ENCODE data around the gene YY1.
A peak's percentile ranks its signal among the peaks of the same experiment; 100 is the strongest.
"Not testable (repeated sequence)": the region's sequence is repeated elsewhere in the genome, so short reads cannot be mapped to it uniquely, and the experiment has no call there.

YY1 gene

DNA sequence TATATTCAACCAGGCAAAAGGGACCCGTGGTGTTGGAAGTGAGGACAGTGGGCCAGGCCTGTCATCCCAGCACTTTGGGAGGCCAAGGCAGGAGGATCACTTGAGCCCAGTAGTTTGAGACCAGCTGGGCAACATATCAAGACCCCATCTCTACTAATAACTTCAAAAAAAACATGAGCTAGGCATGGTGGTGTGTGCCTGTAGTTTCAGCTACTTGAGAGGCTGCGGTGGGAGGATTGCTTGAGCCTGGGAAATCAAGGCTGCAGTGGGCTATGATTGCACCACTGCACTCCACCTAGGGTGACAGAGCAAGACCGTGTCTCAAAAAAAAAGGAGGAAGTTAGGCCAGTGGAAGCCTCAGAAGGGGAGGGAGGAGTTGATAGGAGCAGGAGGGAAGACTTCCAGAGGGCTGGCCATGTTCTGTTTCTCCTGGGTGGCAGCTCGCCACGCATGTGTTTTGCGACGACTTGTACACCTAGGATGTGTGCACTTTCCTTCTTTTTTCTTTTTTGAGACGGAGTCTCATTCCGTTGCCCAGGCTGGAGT is 57.2 kb downstream of the YY1 start:
- DNase-seq (ENCODE audit: low spot score) = no peak

DNA sequence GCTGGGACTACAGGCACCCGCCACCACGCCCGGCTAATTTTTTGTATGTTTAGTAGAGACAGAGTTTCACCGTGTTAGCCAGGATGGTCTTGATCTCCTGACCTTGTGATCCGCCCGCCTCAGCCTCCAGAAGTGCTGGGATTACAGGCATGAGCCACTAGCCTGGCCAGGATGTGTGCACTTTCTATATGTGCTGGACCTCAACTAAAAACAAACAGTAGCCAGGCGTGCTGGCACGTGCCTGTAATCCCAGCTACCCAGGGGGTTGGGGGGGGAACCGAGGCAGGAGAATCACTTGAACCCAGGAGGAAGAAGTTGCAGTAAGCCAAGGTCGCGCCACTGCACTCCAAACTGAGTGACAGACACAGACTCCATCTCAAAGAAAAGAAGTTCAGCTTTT is 57.8 kb downstream of the YY1 start:
- DNase-seq (ENCODE audit: low spot score) = not testable (repeated sequence)

DNA sequence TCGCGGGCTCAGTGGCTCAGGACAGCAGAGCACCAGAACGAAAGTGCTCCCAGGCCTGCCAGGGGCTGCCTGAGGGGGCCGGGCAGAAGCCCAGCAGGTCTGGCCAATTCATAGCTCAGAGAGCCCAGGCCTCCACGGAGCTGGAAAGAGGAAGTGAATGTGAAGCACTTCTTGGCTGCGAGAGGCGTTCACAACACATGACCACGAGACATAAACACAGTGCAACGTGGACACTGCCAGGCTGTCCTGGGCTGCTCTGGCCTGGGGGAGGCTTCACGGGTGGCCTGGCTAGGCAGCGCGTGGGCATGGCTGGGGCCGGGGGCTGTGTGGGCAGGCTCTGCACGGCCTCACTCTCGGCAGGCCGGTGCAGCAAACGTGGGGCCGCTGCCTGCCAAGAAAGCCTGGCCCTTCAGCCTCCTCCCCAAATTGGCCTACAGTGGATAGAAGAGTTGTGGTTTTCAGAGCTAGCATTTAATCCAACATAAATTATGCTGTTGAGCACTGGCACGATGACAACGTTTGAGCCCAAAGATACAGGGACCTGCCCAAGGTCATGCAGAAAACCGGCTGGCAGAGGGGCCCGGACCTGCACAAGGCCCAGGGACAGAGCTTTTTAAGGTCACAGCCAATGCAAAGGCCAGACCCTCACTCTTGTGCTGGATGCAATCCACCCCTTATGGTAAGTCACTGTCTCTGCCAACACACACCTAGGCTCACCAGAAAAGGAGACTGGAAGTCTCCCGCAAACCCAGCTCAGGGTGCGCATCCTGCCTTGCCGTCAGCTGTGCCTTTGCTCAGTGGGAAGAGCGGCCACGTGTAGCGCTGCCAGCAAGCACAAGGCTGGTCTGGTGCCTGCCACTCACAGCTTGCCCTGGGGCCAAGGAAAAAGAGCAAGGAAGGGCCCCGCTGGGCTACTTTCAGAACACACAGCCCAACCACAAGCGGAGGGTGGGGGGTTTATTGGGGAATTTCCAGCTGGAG is 58.7 kb downstream of the YY1 start:
- DNase-seq (ENCODE audit: low spot score) = no peak

DNA sequence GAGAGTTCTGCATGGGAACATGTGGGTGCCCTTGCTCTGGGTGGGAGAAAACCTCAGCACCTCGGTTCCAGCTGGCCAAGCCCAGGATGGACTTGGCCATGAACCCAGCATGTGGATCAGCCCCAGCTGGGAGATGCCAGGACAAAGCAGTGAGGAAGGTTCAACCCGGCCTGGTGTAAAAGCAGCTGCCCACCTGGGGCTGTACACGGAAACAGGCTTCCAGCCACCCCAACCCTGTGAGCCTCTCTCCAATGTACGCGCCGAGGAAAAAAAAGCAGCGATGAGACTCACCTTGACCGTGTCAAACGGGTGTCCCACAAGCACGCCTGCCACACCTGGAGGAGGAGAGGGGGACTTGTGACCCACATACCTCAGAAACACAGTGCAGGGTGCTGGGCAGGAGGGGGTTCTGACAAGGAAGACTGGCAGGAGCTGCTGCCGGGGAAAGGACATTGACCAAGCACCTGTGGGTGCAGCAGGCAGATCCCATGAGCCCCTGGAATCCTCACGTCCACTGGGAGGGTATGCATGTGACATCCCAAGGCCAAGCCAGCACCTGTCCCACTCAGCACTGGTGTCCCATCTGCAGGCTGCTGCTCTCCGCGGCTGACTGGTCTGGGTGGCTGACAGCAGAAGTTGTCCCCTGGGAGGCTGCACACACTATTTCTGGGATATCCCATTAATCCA is 59.8 kb downstream of the YY1 start:
- no peak for DNase-seq (ENCODE audit: low spot score)

DNA sequence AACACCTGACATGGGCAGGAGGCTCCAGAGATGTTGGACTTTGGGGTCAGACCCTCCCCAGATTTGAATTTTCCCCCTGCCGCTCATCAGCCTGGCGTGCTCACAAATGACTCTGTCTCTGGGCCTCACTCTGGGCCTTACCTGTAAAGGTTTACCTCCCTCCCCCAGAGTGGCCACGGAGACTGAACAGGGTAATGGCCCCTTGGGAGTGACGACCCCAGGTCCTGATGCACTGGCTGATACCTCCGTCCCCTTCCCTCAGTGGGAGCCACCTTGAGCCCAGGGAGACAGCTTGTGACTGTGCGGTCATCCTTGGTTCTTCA is 60.3 kb downstream of the YY1 start:
- DNase-seq (ENCODE audit: low spot score) = no peak

DNA sequence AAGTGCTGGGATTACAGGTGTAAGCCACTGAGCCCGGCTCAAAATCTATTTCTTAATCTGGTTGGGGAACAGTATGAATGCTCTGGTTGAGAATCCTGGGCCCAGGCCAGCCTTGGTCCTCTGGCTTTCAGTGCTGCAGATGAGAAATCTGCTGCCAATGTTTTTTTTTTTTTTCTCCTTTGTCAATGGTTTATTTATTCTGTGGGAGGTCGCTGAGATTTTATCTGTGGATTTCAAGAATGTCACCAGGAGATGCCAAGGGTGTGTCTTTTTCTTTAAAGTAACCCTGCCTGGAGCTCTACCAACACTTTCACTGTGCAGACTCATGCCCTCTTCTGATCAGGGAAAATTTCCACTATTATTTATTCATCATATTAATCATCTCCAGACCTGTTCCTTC is 63.7 kb downstream of the YY1 start:
- DNase-seq (ENCODE audit: low spot score) = no peak

DNA sequence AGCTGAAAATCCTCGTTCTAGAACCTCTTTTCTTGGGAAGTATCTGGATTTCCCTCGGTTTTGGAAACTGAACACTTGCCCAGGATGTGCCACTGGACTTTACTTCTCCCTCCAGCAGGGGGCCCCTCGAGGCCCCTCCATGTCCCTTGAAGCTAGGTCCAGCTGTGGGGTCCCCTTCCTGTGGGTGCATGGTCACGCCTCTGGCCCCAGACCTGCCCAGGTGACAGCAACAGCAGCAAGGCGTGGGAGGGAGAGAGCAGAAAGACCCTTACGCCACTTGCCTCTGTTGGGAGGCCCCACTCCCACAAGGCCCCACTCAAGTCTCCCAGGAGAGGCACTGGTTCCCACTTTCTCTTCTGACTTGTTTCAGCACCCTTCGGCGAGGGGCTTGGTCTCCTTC is 64.2 kb downstream of the YY1 start:
- DNase-seq (ENCODE audit: low spot score) = peak; percentile 48

DNA sequence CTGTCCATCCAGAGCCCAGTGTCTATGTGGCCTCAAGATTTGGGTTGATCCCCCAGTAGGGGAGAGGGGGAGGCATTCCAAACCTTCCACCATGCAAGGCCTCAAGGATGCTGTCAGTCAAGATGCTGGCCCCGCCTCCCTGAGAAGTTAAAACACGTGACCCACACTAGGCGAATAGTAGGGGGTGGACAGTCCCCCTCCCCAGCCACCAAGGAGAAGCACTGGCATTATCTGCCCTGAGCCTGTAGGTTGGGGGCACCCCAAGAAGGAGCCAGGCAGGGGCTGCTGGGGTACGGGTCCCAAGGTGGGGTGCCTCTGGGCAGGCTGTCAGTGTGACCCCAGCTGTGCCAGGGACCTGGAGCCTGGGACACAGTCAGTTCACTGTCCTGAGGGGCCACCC is 65.0 kb downstream of the YY1 start:
- no peak for DNase-seq (ENCODE audit: low spot score)

DNA sequence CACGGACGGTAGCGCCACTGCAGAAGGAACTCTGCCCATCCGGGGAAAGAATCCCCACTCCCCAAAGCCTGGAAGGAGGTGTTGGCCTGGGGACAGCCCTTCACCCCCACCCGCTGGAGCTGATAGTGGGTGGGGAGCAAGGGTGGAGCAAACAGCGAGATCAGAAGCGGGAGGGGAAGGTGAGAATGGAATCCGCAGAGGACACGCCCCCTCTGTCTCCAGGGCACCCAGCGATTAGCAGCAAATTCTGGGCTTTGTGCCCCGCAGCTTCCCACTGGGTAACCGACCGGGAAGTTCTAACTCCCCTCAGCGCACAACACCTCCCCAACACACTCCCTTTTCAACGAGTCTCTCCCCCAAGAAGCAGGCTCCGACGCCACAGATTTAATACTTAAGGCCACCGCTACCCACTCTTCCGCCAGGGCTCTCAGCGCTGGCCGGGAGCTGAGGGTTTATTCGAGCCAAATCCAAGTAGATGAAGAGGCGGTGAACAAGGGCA is 65.9 kb downstream of the YY1 start:
- no peak for DNase-seq (ENCODE audit: low spot score)

DNA sequence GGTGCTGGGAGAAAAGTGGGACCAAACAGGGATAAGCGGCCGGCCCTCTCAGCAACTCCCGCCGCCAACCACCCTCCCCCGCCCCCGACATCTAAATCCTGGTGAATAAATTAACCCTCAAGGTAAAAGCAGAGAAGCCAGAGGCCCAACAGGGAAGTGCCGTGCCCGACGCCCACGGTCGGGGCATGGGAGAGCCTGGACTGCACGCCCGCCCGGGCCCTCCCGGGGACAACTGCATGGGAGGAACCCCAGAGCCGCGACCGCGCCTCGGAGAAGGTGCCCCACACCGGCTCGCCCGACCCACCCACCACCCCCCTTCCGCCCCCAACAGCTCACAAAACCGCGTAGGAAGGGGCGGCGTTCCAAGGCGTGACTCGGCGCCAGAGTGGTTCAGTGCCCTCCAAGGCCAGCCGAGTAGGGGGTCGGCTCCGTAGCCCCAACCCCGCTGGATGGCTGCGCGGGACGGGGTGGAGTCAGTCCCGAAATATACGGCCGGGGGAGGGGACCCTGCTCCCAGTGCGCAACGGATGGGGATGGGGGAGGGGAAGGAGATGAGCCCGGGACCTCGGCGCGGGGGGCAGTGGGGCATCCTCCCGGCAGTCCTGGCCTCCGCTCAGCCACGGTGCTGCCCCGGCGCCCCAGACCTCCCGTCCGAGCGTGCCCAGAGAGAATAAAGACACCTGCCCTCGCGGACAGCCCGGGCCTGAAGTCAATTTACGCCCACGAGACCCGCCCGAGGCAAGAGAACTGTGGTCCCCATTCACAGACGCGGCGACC is 66.6 kb downstream of the YY1 start:
- DNase-seq (ENCODE audit: low spot score) = no peak

DNA sequence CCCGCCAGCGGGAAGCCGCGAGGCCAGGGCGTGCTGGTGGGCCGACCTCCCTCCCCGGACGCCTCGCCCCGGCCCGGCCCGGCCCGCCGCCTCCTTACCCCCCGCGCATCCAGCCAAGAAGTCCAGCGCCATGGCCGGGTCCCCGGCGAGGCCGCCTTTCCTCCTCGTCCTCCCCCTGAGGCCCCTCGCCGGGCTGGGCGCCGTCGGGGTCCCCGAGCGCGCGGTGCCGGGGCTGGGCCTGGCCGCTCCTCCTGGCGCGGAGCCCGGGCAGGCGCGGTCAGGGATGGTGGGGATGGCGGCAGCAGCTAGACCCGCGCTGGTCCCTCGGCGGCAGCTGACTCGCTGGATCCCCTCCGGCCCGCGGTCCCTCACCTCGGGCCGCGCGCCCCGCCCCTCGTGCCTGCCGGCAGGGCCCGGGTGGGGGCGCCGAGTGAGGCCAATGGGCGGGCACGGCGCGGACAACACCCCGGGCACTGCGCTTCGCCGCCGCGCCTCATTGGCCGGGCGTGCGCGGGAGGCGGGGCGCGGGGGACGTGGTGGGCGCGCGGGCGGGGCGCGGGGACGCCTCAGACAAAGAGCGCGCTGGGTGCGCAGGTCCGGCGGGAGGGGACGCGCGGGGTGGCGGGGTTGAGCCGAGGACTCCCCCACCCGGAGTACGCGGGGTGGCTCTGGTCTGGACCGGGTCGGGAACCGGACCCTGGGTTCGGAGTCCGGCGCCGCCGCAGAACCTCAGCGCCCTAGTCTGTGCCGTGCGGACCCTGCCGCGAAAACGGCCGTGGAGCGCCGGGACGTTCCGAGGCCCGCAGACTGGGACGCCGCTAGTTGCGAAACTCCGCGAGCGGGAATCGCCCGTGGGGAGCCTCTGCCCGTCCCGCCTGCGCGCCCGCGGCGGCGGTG is 67.4 kb downstream of the YY1 start, which contains the start of gene SLC25A29:
SLC25A29 (minus strand) TSS at position 344 of the 897 bp plus-strand sequence; CDS start at position 132, 212 bp downstream.
- DNase-seq (ENCODE audit: low spot score) = peak; percentile 94

DNA sequence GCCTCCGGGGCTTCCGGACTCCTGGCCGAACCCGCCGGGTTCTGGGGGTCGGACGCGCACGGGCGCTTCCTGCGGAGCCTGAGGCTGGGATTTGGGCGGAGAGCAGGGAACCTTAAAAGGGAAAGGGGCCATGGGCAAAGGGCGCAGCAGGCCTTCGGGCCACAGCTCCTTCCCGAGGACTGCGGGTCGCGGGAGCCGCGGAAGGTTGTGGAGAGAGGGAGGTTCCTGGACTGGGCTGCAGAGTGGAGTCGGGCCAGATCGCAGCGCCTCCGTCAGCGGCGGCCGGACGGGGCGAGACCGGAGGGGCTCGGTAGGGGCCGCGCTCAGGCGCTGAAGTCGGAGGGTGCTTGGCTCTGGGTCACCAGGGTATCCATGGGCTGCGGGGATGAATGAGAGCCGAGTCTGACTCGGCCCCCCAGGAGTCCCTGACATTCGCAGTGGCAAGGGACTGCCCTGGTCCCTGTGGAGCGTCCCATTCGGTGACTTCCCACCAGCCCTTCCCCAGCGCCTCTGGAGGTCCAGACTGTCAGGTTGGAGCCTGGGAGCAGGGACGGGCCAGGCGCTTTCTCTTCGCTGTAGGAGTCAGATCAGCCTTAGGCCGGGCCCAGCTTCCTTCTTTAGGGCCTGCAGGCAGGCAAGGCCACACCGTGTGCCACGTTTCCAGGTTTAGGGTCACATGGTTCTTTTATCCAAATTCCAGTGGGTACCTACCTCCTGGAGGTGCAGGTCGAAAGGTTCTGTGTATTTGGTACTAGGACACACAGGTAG is 68.2 kb downstream of the YY1 start:
- peak; percentile 54 for DNase-seq (ENCODE audit: low spot score)

DNA sequence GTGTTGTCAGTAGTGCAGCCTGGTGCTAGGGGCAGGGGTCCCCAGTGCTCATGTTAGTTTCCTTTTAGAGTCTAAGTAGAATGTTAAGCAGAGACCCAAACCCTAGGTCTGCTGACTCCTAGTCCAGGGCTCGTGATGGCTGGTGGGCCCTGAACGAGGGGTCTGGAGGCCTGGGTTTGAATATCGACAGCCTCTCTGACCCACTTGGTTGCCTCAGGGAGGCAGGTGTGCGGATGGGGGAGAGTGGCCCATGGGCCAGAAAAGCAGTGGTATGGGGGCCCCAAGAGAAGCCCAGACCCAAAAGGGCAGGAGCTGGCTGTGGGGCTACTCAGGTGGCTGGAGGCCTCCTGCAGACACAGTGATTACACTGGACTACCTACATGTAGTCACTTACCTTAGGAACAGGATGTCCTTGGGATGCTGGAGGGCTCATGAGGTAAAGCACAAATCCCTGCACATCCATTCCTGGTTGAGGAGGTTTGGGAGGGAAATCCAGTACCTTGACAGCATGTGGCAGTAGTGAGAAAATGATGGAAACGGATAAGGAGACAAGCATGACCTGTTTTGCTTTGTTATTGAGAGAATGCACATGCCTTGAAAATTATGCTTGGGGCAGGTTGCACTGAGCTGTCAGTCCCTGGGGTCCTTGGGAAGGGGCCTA is 69.0 kb downstream of the YY1 start:
- peak; percentile 52 for DNase-seq (ENCODE audit: low spot score)

DNA sequence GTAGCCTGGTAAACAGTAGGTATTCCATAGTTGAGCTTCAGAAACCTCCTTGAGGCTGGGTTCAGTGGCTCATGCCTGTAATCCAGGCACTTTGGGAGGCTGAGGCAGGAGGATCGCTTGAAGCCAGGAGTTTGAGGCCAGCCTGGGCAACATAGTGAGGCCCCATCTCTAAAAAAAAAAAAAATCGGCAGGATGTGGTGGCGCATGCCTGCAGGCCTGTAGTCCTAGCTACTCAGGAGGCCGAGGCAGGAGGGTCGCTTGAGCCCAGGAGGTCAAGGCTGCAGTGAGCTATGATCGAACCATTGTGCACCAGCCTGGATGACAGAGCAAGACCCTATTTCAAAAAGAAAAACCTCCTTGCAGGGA is 69.5 kb downstream of the YY1 start:
- not testable (repeated sequence) for DNase-seq (ENCODE audit: low spot score)

DNA sequence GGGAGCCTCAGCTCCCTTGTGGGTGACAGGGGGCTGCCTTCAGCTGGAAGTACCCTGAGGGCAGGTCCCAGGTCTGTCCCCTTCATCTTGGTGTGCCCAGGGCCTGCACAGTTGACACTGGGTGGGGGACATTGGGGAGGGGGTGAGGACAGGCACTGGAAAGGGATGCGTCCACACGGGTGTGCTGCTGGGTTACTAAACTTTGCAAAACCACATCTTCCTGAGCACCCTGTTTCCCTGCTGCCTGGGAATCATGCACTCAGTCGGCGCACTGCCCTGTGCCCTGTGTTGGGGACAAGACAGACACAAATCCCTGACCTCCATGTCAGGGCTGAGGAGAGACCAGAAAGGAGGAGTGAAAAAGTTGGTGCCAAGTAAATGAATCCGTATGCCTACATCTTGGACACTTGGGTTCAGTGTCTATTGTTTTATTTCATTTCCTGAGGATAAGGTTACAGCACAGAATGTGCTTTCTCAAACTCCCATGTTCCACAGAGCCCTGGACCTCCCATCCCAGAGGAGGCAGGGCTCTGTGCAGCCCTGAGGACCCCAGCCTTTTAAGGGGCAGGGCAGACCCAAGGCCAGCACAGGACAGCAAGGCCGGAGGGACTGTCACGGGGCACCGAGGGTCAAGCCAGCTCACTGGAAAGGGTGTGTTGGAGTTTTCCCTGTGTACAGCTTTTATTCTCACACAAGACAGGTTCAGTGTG is 70.2 kb downstream of the YY1 start:
- no peak for DNase-seq (ENCODE audit: low spot score)

DNA sequence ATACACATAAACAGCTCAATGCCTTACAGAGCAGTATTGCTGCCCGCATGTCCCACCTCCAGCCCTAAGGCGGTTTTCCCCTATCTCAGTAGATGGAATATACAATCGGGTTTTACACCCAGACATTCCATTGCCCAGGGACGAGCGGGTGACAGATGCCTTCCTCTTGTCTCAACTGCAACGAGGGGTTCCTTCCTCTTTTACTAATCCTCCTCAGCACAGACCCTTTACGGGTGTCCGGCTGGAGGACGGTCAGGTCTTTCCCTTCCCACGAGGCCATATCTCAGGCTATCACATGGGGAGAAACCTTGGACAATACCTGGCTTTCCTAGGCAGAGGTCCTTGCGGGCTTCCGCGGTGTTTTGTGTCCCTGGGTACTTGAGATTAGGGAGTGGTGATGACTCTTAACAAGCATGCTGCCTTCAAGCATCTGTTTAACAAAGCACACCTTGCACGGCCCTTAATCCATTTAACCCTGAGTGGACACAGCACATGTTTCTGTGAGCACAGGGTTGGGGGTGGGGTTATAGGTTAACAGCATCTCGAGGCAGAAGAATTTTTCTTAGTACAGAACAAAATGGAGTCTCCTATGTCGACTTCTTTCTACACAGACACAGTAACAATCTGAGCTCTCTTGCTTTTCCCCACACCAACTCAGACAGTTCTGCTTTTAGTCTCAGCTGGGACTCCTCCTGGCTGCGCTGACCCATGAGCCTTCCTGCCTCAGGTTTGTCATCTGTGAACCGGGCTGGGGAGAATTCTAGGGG is 73.3 kb downstream of the YY1 start:
- not testable (repeated sequence) for DNase-seq (ENCODE audit: low spot score)

DNA sequence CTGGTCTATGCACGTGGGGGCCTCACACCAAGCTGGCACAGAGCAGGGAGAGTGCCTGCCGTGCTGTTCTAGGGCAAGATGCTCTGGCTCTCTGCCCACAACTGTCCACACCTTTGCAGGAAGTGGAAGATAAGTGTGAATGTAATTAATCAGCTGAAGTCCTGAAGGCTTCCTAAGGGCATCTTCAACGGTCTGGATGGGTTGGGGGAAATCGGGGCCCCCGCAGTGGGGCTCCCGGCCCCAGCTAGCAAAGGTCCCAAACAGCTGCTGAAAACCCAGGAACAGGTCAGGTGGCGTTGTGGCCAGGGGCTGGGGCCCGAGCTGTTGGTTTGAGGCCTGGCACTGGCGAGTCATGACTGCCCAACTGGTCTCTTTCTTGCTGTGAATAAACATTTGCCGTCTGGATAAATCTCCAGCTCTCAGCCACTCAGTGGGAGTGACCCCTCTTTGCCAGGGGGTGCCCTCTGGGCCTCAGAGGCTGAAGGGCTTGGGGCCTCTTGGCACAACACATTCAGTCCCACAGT is 74.0 kb downstream of the YY1 start:
- no peak for DNase-seq (ENCODE audit: low spot score)

Data from HuH-7.5 (cell line).